Bronchial epithelial cell (primary cell): ENCODE measurements around the gene SLC5A5. TPM values are rescaled to one million over a fixed set of nuclear protein-coding genes. Genes with fewer than 3 reads are reported as not detected.

Experiments used
- DNase-seq: peaks from one replicate; pipeline ENCODE4 v3.0.0-alpha.2; 2010; ENCODE audit warnings: low read depth
- FAIRE-seq: peaks from 2 replicates; lab custom pipeline; 2011; peaks lifted over from hg19 to GRCh38; lab: Jason Lieb, UNC
- H3K27me3 ChIP-seq: 2 replicates; pipeline ENCODE4 v1.5.1; 2011; ENCODE audit warnings: low read length; ENCODE audit not compliant: control insufficient read depth, insufficient read depth
- H3K36me3 ChIP-seq: 2 replicates; pipeline ENCODE4 v1.5.1; 2011; ENCODE audit warnings: low read length; ENCODE audit not compliant: control insufficient read depth, insufficient read depth
- H3K4me3 ChIP-seq: 2 replicates; pipeline ENCODE4 v1.5.1; 2011; ENCODE audit warnings: mild to moderate bottlenecking, low read depth, low read length, control low read depth
- total RNA-seq: library from RNA; depleted of rRNA; stranded (reverse); fragments of >200 nt; gene quantifications from 2 replicates; pipeline ENCODE4 v1.2.1, GENCODE V29; 2014
- TF ChIP-seq, protein P1 (sequence below): IDR thresholded peaks from 2 replicates; pipeline ENCODE4 v1.5.1; 2011; ENCODE audit warnings: mild to moderate bottlenecking, moderate library complexity, low read length, control low read depth, inconsistent platforms; ENCODE audit not compliant: insufficient read depth, severe bottlenecking

SLC5A5 gene
- under 0.01 and 0.13 TPM in 2 replicates for total RNA-seq

GRCh38 chr19:17871878-17872250 is at the start of gene SLC5A5:
Gene SLC5A5 (plus strand): TSS chr19:17871945. CDS start chr19:17872320, 375 bp downstream.
- no peak for FAIRE-seq
- TF ChIP-seq, protein P1, sequence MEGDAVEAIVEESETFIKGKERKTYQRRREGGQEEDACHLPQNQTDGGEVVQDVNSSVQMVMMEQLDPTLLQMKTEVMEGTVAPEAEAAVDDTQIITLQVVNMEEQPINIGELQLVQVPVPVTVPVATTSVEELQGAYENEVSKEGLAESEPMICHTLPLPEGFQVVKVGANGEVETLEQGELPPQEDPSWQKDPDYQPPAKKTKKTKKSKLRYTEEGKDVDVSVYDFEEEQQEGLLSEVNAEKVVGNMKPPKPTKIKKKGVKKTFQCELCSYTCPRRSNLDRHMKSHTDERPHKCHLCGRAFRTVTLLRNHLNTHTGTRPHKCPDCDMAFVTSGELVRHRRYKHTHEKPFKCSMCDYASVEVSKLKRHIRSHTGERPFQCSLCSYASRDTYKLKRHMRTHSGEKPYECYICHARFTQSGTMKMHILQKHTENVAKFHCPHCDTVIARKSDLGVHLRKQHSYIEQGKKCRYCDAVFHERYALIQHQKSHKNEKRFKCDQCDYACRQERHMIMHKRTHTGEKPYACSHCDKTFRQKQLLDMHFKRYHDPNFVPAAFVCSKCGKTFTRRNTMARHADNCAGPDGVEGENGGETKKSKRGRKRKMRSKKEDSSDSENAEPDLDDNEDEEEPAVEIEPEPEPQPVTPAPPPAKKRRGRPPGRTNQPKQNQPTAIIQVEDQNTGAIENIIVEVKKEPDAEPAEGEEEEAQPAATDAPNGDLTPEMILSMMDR, result no peak
- Histone ChIP-seq H3K4me3 (no peak within 1 kb of the TSS), H3K27me3 (peaks cover 23% of the 10 kb centered on the region), H3K36me3 (no peaks in the 10 kb centered on the region)
- no peak for DNase-seq

DNA sequence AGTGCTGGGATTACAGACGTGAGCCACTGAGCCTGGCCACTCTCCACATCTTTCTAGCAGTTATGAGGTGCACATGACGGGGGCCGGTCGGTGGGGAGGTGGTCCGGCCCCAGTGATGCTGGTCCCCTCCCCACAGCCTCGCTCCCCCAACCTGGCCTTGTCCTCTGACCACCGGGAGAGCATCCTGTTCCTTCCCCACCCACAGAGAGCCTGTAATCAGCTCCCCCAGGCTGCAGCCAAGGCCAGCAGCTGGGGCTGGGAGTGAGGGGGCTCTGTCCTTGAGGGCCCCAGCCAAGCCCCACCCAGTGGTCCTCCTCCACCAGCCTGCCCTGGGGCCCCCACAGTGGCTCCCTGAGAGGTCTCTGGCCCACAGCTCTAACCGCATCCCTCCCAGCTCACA is 47.4 kb upstream of the SLC5A5 start:
- TF ChIP-seq, protein P1, result no peak
- no peak for FAIRE-seq

GRCh38 chr19:17826508-17827056 is 45.2 kb upstream of the SLC5A5 start:
- no peaks in the 10 kb centered on the region for H3K27me3 ChIP-seq
- no peak for FAIRE-seq
- TF ChIP-seq, protein P1, result no peak

More for the DNA sequence above, 47.4 kb upstream of the SLC5A5 start:
- Histone ChIP-seq H3K36me3 (no peaks in the 10 kb centered on the region), H3K4me3 (no peak overlapping the region), H3K27me3 (no peaks in the 10 kb centered on the region)
- no peak for DNase-seq

GRCh38 chr19:17829855-17830566 is 41.7 kb upstream of the SLC5A5 start:
- H3K4me3 ChIP-seq, result peak overlapping the region; percentile 48
- H3K27me3 ChIP-seq, result no peaks in the 10 kb centered on the region
- no peaks in the 10 kb centered on the region for H3K36me3 ChIP-seq
- peak; percentile 59 for DNase-seq
- TF ChIP-seq, protein P1, result peak; percentile 14
- no peak for FAIRE-seq

More at GRCh38 chr19:17826508-17827056, 45.2 kb upstream of the SLC5A5 start:
- no peak for DNase-seq
- no peak overlapping the region for H3K4me3 ChIP-seq
- no peaks in the 10 kb centered on the region for H3K36me3 ChIP-seq

- FAIRE-seq, result no peak
- H3K27me3 ChIP-seq, result no peaks in the 10 kb centered on the region
- DNase-seq, result peak; percentile 74
- TF ChIP-seq, protein P1, result no peak
- no peaks in the 10 kb centered on the region for H3K36me3 ChIP-seq
- peak overlapping the region; percentile 52 for H3K4me3 ChIP-seq
Measured at GRCh38 chr19:17830567-17831418, 41.0 kb upstream of the SLC5A5 start.
